Measurements from ENCODE around the gene GAL3ST3.

DNA sequence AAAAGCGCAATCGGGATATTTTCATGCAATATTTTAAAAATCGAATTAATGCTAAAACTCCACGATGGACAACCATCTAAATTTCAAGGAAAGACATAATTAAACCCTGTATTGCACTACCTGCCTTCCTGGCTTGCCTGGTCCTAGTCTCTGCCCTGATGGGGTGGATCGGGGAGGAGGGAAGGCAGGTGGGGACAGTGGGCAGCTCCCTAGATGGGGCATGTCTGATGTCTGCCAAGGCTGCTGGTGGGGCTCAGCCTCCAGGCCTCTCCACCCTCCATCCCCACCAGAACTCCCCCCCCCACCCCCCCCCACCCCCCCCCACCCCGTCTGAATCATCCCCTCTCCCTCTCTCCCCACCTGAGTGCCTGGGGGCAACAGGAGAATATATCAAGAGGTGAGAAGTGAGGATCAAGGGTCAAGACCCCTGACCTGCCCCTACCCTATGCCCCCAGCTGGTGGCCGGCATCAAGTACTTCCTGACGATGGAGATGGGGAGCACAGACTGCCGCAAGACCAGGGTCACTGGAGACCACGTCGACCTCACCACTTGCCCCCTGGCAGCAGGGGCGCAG lies 36.5 kb downstream of the GAL3ST3 start:
- TF ChIP-seq, protein P1, sequence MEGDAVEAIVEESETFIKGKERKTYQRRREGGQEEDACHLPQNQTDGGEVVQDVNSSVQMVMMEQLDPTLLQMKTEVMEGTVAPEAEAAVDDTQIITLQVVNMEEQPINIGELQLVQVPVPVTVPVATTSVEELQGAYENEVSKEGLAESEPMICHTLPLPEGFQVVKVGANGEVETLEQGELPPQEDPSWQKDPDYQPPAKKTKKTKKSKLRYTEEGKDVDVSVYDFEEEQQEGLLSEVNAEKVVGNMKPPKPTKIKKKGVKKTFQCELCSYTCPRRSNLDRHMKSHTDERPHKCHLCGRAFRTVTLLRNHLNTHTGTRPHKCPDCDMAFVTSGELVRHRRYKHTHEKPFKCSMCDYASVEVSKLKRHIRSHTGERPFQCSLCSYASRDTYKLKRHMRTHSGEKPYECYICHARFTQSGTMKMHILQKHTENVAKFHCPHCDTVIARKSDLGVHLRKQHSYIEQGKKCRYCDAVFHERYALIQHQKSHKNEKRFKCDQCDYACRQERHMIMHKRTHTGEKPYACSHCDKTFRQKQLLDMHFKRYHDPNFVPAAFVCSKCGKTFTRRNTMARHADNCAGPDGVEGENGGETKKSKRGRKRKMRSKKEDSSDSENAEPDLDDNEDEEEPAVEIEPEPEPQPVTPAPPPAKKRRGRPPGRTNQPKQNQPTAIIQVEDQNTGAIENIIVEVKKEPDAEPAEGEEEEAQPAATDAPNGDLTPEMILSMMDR (conservative IDR thresholded peaks at IDR 0.05 in 1 of 2, IDR thresholded peaks at IDR 0.05 in 1 of 2; ENCODE audit: extremely low read depth in 1 of 2, insufficient read depth in 1 of 2, low read depth in 1 of 2, low read length in 2 of 2): no peak
- no peak for TF ChIP-seq EZH2 (IDR thresholded peaks at IDR 0.05; ENCODE audit: borderline replicate concordance, low read length)

All from mammary epithelial cell (primary cell).